A549 (cell line): ENCODE measurements around the gene TMPO. TPM values are rescaled to one million over a fixed set of nuclear protein-coding genes. Genes with fewer than 3 reads are reported as not detected.
"Not testable (repeated sequence)": the region's sequence is repeated elsewhere in the genome, so short reads cannot be mapped to it uniquely, and the experiment has no call there.

Experiments used
- ATAC-seq, 2 experiments: fragments of 200-7000 bp in 1 of 2; fragments of >200 bp in 1 of 2; cut with Nextera tagmentation in 1 of 2; cut with Tn5 transposase in 1 of 2; 3 replicates each; pipeline versions ENCODE4 v1.8.0 to v1.9.1; 2018 to 2020; ENCODE audit warnings: mild to moderate bottlenecking in 1 of 2, moderate library complexity in 1 of 2
- CTCF ChIA-PET: fragments of 300-600 bp; sonication (Branson Sonifier 250); formaldehyde crosslinking; extraction: SDS; loops from one replicate; lab custom pipeline; 2021; ENCODE audit warnings: antibody characterized with exemption, inconsistent platforms; lab: Yijun Ruan, JAX
- POLR2A ChIA-PET: fragments of 350-600 bp; formaldehyde crosslinking; extraction: SDS; loops from one replicate; lab custom pipeline; 2021; ENCODE audit warnings: antibody characterized with exemption, inconsistent platforms; lab: Yijun Ruan, JAX
- DNase-seq, 2 experiments: peaks; one replicate each; pipeline versions ENCODE4 v3.0.0 to v3.0.0-alpha.2; 2011 to 2016; ENCODE audit warnings: low read depth in 1 of 2, low spot score in 1 of 2
- FAIRE-seq: peaks from 2 replicates; lab custom pipeline; 2011; peaks lifted over from hg19 to GRCh38; lab: Jason Lieb, UNC
- H3K27ac ChIP-seq, 2 experiments: fragments of >200 bp; sonication (Bioruptor Twin); formaldehyde crosslinking; 3 replicates each; pipeline ENCODE4 v1.5.1; 2016 to 2017
- H3K4me1 ChIP-seq: fragments of >200 bp; sonication (Bioruptor Twin); formaldehyde crosslinking; 3 replicates; pipeline ENCODE4 v1.6.1; 2016
- H3K4me2 ChIP-seq: fragments of >200 bp; sonication (Bioruptor Twin); formaldehyde crosslinking; 3 replicates; pipeline ENCODE4 v1.6.1; 2016
- H3K4me3 ChIP-seq: fragments of >200 bp; sonication (Bioruptor Twin); formaldehyde crosslinking; 3 replicates; pipeline ENCODE4 v1.5.1; 2016
- H3K9me3 ChIP-seq: fragments of >200 bp; sonication (Bioruptor Twin); formaldehyde crosslinking; 3 replicates; pipeline ENCODE4 v1.6.1; 2016
- CBX8 ChIP-seq: fragments of 200-600 bp; sonication (generic); IDR thresholded peaks from 2 replicates; pipeline ENCODE4 v1.6.1; 2016
- E2F6 ChIP-seq: IDR thresholded peaks from 2 replicates; pipeline ENCODE4 v1.6.1; 2012; ENCODE audit warnings: low read depth, borderline replicate concordance
- ELK1 ChIP-seq: fragments of 150-350 bp; IDR thresholded peaks from 2 replicates; pipeline ENCODE4 v1.6.1; 2014; ENCODE audit warnings: low read depth, mild to moderate bottlenecking, low read length
- ESRRA ChIP-seq: fragments of 150-350 bp; IDR thresholded peaks from 2 replicates; pipeline ENCODE4 v1.6.1; 2014; ENCODE audit warnings: mild to moderate bottlenecking, low read length, borderline replicate concordance
- FOSL2 ChIP-seq, 2 experiments: fragments of 450-650 bp in 1 of 2; fragments of >200 bp in 1 of 2; sonication (Bioruptor Twin) in 1 of 2; formaldehyde crosslinking; IDR thresholded peaks; 2 replicates each; pipeline versions ENCODE4 v1.5.0 to v1.6.1; 2016 to 2020; ENCODE audit warnings: mild to moderate bottlenecking in 1 of 2, moderate library complexity in 1 of 2
- HEYL ChIP-seq: fragments of 250-450 bp; sonication (Bioruptor Pico); IDR thresholded peaks from 2 replicates; pipeline ENCODE4 v1.8.0; 2021; ENCODE audit warnings: mild to moderate bottlenecking, moderate library complexity
- HOXB5 ChIP-seq: fragments of 250-450 bp; sonication (Bioruptor Pico); IDR thresholded peaks from 2 replicates; pipeline ENCODE4 v1.5.0; 2020; ENCODE audit warnings: mild to moderate bottlenecking, moderate library complexity
- KDM1A ChIP-seq: fragments of 200-600 bp; sonication (generic); IDR thresholded peaks from 2 replicates; pipeline ENCODE4 v1.6.1; 2016; ENCODE audit warnings: low read depth, mild to moderate bottlenecking
- MAFK ChIP-seq: fragments of 450-650 bp; IDR thresholded peaks from 2 replicates; pipeline ENCODE4 v1.6.1; 2014; ENCODE audit not compliant: partially characterized antibody
- NFE2L2 ChIP-seq: fragments of 150-350 bp; conservative IDR thresholded peaks from 2 replicates; pipeline ENCODE4 v1.6.1; 2014; ENCODE audit warnings: low read length
- REST ChIP-seq: fragments of 200-600 bp; sonication (generic); IDR thresholded peaks from 2 replicates; pipeline ENCODE4 v1.6.1; 2016; ENCODE audit warnings: antibody characterized with exemption, mild to moderate bottlenecking, moderate library complexity
- SREBF2 ChIP-seq: fragments of 450-650 bp; IDR thresholded peaks from 2 replicates; pipeline ENCODE4 v1.6.1; 2014; ENCODE audit warnings: mild to moderate bottlenecking, moderate library complexity
- TFCP2L1 ChIP-seq: fragments of 250-450 bp; sonication (Bioruptor Pico); IDR thresholded peaks from 2 replicates; pipeline ENCODE4 v1.5.0; 2021; ENCODE audit warnings: mild to moderate bottlenecking
- TP53 ChIP-seq: fragments of 250-450 bp; sonication (Bioruptor Pico); IDR thresholded peaks from 2 replicates; pipeline ENCODE4 v1.5.0; 2021; ENCODE audit warnings: mild to moderate bottlenecking, moderate library complexity
- WGBS: methylation state at CpG from one replicate; pipeline ENCODE4 v1.1.6; 2017; ENCODE audit errors: missing lambda C conversion rate; 5-methylcytosine and 5-hydroxymethylcytosine counted together
- polyA plus RNA-seq, 4 experiments: library from polyadenylated mRNA; depleted of rRNA in 3 of 4; stranded (reverse); fragments of >200 nt; fragmentation: RNase III in 1 of 4; extraction: RNeasy Plus Mini Kit Qiagen cat#74134 plus additional on column Dnase treatment in 1 of 4; gene quantifications; 2 replicates in 3 of 4; 3 replicates in 1 of 4; pipeline ENCODE4 v1.2.3, GENCODE V29; 2011 to 2017

Gene TMPO
- polyA plus RNA-seq, 2 of the 4 experiments (the other 2 are of a cell fraction), result 100 to 169 TPM

DNA sequence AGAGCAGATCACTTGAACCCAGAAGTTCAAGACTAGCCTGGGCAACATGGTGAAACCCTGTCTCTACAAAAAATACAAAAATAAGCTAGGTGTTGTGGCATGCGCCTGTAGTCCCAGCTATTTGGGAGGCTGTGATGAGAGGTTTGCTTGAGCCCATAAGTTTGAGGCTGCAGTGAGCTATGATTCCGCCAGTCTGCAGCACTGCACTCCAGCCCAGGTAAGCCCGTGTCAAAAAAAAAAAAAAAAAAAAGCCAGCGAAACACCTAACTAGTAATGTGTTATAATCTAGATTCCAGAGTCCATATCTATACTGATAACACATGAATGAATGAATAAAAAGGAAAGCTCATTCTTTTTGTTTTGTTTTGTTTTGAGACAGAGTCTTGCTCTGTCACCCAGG is 59.6 kb downstream of the TMPO start (continued):
- TF ChIP-seq E2F6, result no peak
- no peak for TF ChIP-seq KDM1A
- TF ChIP-seq REST, result no peak
- no peak for TF ChIP-seq TP53 (CRISPR knock-in tag)

DNA sequence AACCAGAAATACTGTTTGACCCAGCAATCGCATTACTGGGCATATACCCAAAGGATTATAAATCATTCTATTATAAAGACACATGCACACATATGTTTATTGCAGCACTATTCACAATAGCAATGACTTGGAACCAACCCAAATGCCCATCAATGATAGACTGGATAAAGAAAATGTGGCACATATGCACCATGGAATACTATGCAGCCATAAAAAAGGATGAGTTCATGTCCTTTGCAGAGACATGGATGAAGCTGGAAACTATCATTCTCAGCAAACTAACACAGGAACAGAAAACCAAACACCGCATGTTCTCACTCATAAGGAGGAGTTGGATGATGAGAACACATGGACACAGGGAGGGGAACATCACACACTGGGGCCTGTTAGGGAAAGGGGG is 61.4 kb downstream of the TMPO start:
- H3K4me2 ChIP-seq, H3K4me3 ChIP-seq, ATAC-seq, FAIRE-seq, H3K27ac ChIP-seq, H3K9me3 ChIP-seq, DNase-seq, POLR2A ChIA-PET: not testable (repeated sequence)
- 91% methylated on average over 2 of the region's 2 CpGs for WGBS
- CTCF ChIA-PET, result interaction anchor here (0.6 to 3.5 kb wide), 2 partner anchors 11 to 76 kb away, joined by 5 to 29 read pairs; no protein-coding TSS in a partner anchor
- peaks cover 24% of the 10 kb centered on the region for H3K4me1 ChIP-seq

DNA sequence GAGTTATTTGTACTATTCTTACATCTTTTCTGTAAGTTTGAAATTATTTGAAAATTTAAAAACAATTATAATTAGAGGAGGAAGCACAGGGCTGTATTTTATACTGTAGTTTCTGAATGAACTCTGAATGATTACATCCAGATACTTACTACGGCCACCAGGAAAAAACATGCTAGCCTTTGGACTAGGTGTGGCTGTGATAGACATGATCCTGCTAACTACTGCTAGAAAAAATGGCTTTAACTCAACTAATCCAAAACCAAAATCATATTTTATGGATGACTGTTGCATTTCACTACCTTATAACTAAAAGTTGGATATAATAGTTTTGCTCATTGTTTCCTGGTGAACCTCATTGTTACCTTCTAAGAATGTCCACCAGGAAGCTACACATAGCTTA is 63.0 kb downstream of the TMPO start:
- CTCF ChIA-PET, result interaction anchor here (1.6 to 2.1 kb wide), 2 partner anchors 8 to 12 kb away, joined by 4 to 11 read pairs; no protein-coding TSS in a partner anchor

GRCh38 chr12:98578821-98579220 is 63.4 kb downstream of the TMPO start:
- peak; percentile 47 to 48; a peak in 4 of 6 replicates for ATAC-seq

More for the DNA sequence above, 63.0 kb downstream of the TMPO start:
- POLR2A ChIA-PET, result interaction anchor here (1.5 kb wide), 1 partner anchor 15 kb away, joined by 10 read pairs; the partner anchor contains the start of gene SLC25A3
- DNase-seq, result no peak
- ATAC-seq, result peak; percentile 35 to 49; a peak in 4 of 6 replicates
- FAIRE-seq, result no peak
- Histone ChIP-seq H3K9me3 (no peaks in the 10 kb centered on the region), H3K4me2 (peak overlapping the region; percentile 16; the same call in 1 of the 3 replicates), H3K27ac (no peak overlapping the region), H3K4me1 (peaks cover 24% of the 10 kb centered on the region), H3K4me3 (no peak overlapping the region)
- 43% methylated on average over 1 of the region's 1 CpG for WGBS
- TF ChIP-seq SREBF2 (no peak), ESRRA (no peak), ELK1 (no peak), FOSL2 (IDR thresholded peaks at IDR 0.05) (no peak), FOSL2 (CRISPR knock-in tag; IDR thresholded peaks at IDR 0.05) (no peak), TFCP2L1 (CRISPR knock-in tag) (no peak), NFE2L2 (no peak), TP53 (CRISPR knock-in tag) (no peak), HEYL (no peak), CBX8 (no peak)

More at GRCh38 chr12:98578821-98579220, 63.4 kb downstream of the TMPO start:
- no peak overlapping the region for H3K27ac ChIP-seq
- H3K4me2 ChIP-seq, result peak overlapping the region; percentile 16; the same call in 1 of the 3 replicates
- ChIA-PET POLR2A (interaction anchor here (1.5 kb wide), 1 partner anchor 15 kb away, joined by 10 read pairs; the partner anchor contains the start of gene SLC25A3), CTCF (interaction anchor here (1.6 to 2.1 kb wide), 2 partner anchors 9 to 12 kb away, joined by 4 to 11 read pairs; no protein-coding TSS in a partner anchor)
- H3K4me1 ChIP-seq, result peaks cover 21% of the 10 kb centered on the region
- H3K4me3 ChIP-seq, result no peak overlapping the region
- WGBS, result 61% methylated on average over 2 of the region's 2 CpGs
- peak in 1 of 2 experiments; percentile 52 for DNase-seq
- no peaks in the 10 kb centered on the region for H3K9me3 ChIP-seq
- peak; percentile 33 for TF ChIP-seq MAFK
- no peak for TF ChIP-seq HOXB5 (CRISPR knock-in tag)
- no peak for FAIRE-seq
